ENCODE data around the gene HOXB7. TPM values are rescaled to one million over a fixed set of nuclear protein-coding genes. Genes with fewer than 3 reads are reported as not detected.

The HOXB7 gene
- total RNA-seq, 4 donors from 2014 or later, result 0.36 to 3.0 (median 0.65) TPM

GRCh38 chr17:48584223-48584741, 26.5 kb downstream of the HOXB7 start:
- Histone ChIP-seq H3K27ac (peak overlapping the region in 1 of 4 donors; percentile 62), H3K9me3 (no peaks in the 10 kb centered on the region), H3K27me3 (peaks cover 47 to 62% (median 60%) of the 10 kb centered on the region in 3 donors), H3K4me3 (no peak overlapping the region), H3K36me3 (no peaks in the 10 kb centered on the region), H3K4me1 (peaks cover 9 to 11% of the 10 kb centered on the region in 2 donors)
- no peak for TF ChIP-seq POLR2A (IDR thresholded peaks at IDR 0.05)
- TF ChIP-seq CTCF (IDR thresholded peaks at IDR 0.05 in 4 of 5, conservative IDR thresholded peaks at IDR 0.05 in 1 of 5), result no peak
- ATAC-seq, result no peak
- DNase-seq, result no peak
- in situ Hi-C loops (cut with MboI; ENCODE audit: low sequenced_read_pairs in 4 of 4) (no loop called here), intact Hi-C loops (cut with DNase I; ENCODE audit: low total_unique reads) (no loop called here)

DNA sequence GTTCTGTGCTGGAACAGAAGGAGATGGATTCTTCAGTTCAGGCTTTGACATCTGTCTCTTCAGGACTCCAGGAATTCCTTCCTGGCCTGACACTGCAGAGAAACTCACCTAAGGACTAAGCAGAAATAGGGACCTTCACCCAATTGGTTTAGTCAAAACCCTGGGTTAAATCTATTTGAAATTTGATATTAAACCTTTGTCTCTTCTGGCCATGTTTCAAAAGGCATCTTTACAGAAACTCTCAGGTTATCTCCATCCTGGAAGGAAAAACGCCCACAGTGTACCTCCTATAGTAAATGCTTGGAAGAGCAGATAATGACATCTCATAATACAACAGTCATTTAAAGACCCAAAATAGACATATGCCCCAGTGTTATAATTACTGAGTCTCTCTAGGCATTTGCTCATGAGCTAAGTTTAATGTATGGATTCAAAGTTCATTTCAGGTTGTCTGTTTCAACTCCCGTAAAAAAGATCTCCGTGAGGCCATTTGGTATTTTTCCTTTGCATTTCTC, 27.1 kb downstream of the HOXB7 start:
- Histone ChIP-seq H3K4me3 (no peak overlapping the region), H3K4me1 (peaks cover 9 to 11% of the 10 kb centered on the region in 2 donors), H3K27ac (peak overlapping the region in 3 of 4 donors; percentile 72 to 83 (median 79)), H3K9me3 (no peaks in the 10 kb centered on the region), H3K27me3 (peaks cover 50 to 67% (median 65%) of the 10 kb centered on the region in 3 donors), H3K36me3 (no peaks in the 10 kb centered on the region)
- intact Hi-C loops (cut with DNase I; ENCODE audit: low total_unique reads) (no loop called here), in situ Hi-C loops (cut with MboI; ENCODE audit: low sequenced_read_pairs in 4 of 4) (no loop called here)
- DNase-seq (no peak), ATAC-seq (no peak)
- TF ChIP-seq CTCF (IDR thresholded peaks at IDR 0.05 in 4 of 5, conservative IDR thresholded peaks at IDR 0.05 in 1 of 5) (no peak), POLR2A (IDR thresholded peaks at IDR 0.05) (no peak)

GRCh38 chr17:48582750-48583069, 28.1 kb downstream of the HOXB7 start:
- Histone ChIP-seq H3K27ac (peak overlapping the region; percentile 72 to 83 (median 76)), H3K27me3 (peaks cover 52 to 75% (median 59%) of the 10 kb centered on the region in 3 donors), H3K36me3 (no peaks in the 10 kb centered on the region), H3K4me3 (peak overlapping the region in 3 of 4 donors; percentile 51 to 56 (median 54)), H3K9me3 (no peaks in the 10 kb centered on the region), H3K4me1 (peaks cover 9 to 12% of the 10 kb centered on the region in 2 donors)
- in situ Hi-C loops (cut with MboI; ENCODE audit: low sequenced_read_pairs in 4 of 4), result no loop called here
- intact Hi-C loops (cut with DNase I; ENCODE audit: low total_unique reads), result no loop called here
- ATAC-seq, result no peak
- no peak for TF ChIP-seq POLR2A (IDR thresholded peaks at IDR 0.05)
- no peak for TF ChIP-seq CTCF (IDR thresholded peaks at IDR 0.05 in 4 of 5, conservative IDR thresholded peaks at IDR 0.05 in 1 of 5)
- DNase-seq, result no peak

GRCh38 chr17:48579760-48580554, 30.9 kb downstream of the HOXB7 start:
- in situ Hi-C loops (cut with MboI; ENCODE audit: low sequenced_read_pairs in 4 of 4) (no loop called here), intact Hi-C loops (cut with DNase I; ENCODE audit: low total_unique reads) (loop anchor here (2.0 kb wide), 2 partner anchors 31 to 37 kb away; partner anchors contain the start of gene HOXB7)
- Histone ChIP-seq H3K27me3 (peaks cover 38 to 78% (median 67%) of the 10 kb centered on the region in 3 donors), H3K4me3 (peak overlapping the region in 1 of 4 donors; percentile 1), H3K36me3 (no peaks in the 10 kb centered on the region), H3K4me1 (peaks cover 5 to 9% of the 10 kb centered on the region in 2 donors), H3K9me3 (no peaks in the 10 kb centered on the region), H3K27ac (peak overlapping the region; percentile 72 to 83 (median 76))
- ATAC-seq (no peak), DNase-seq (no peak)
- TF ChIP-seq CTCF (IDR thresholded peaks at IDR 0.05 in 4 of 5, conservative IDR thresholded peaks at IDR 0.05 in 1 of 5) (no peak), POLR2A (IDR thresholded peaks at IDR 0.05) (no peak)

Data from gastrocnemius medialis (tissue), 4 donors.